PFSK-1 (cell line): ENCODE data around the gene TP53I13.

ENCODE experiments used
- FOXP2 ChIP-seq: optimal IDR thresholded peaks from 2 replicates; pipeline ENCODE3; 2011; ENCODE audit warnings: borderline replicate concordance, control low read depth, inconsistent platforms; ENCODE audit not compliant: insufficient read depth; ENCODE audit errors: extremely low read length, extremely low read depth
- POLR2AphosphoS5 ChIP-seq: IDR thresholded peaks from 2 replicates; pipeline ENCODE4 v1.6.1; 2012; ENCODE audit warnings: low read depth, mild to moderate bottlenecking, control low read depth, low read length, moderate library complexity
- REST ChIP-seq, 2 experiments: IDR thresholded peaks; 2 replicates each; pipeline versions ENCODE4 v1.6.1 to v1.8.0; 2011 to 2012; ENCODE audit warnings: low read depth in 2 of 2, low read length in 2 of 2, control low read depth in 1 of 2, inconsistent platforms in 1 of 2, mild to moderate bottlenecking in 1 of 2, moderate library complexity in 1 of 2; ENCODE audit not compliant: insufficient read depth in 1 of 2
- SIN3A ChIP-seq: IDR thresholded peaks from 2 replicates; pipeline ENCODE4 v1.6.1; 2012; ENCODE audit warnings: mild to moderate bottlenecking, low read length, moderate library complexity, borderline replicate concordance; ENCODE audit not compliant: insufficient read depth
- TAF1 ChIP-seq: IDR thresholded peaks from 2 replicates; pipeline ENCODE4 v1.6.1; 2012; ENCODE audit warnings: low read length, control low read depth, borderline replicate concordance; ENCODE audit not compliant: insufficient read depth

TP53I13 gene

DNA sequence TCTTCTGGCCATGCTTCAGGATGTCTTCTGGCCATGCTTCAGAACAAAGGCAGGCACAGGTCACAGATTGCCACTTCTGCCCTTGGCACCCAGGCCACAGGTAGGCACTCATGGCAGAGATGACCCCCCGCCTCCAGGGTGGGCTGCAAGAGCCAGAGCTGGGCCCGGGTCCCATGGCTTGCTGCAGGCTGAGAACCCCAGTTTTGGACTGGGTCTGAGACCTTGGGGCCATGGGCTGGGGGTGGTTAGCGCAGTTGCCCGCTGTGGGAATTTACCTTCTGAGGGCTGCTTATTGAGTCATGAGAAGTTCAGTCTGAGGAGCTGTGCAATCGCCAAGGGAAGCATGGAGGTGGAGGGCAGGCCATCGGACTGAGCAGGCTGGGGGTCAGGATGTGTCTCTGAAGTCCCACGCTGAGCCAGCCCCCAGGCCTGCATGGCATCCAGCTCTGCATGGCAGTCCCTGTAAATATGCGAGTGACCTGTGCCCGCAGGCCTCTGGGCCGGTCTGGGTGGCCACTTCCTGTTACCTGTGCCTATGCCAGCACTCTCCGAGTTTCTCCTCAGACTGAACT lies 26.1 kb downstream of the TP53I13 start:
- no peak for TF ChIP-seq REST (IDR thresholded peaks at IDR 0.05; ENCODE audit: insufficient read depth in 1 of 2, low read depth in 2 of 2, low read length in 2 of 2)
- no peak for TF ChIP-seq POLR2AphosphoS5
- no peak for TF ChIP-seq SIN3A
- TF ChIP-seq FOXP2: no peak
- TF ChIP-seq TAF1: no peak

DNA sequence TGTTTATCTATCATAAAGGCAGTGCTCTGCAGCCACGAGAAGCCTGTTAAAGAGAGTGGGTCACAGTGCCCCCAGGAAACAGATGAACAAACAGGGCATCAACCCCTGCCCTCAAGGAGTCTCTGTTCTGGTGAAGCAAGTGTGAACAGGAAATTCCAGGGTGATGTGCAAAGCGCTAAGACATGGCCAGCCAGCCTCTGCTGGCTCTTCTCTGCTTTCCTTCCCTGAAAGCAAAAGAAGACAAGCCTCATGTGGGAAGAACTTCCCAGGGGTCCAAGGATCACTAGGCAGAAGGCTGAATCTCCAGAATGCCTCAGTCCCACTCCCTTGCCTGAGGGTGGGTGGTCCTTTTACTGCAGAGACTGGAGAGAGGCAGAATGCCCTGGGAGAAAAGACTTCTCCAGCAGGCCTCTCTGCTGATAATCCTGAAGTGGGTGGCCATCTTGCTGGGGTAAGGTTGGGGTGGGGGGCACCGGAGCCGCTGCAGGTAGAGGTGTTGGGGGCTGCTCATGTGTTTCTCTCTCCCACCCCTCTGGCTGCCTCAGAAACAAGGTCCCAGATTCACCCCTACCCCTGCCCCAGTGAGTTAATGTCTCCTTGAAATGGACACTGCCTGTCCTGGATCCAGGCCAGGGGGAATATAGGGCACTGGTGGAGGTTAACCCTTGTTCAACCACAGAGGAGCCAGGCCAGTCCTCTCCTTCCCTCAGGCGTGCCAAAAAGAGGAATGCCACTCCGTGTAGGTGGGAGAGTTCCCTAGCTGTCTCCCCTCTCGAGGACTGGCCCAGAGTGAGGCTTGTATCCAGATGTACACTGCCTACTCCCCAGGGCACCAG lies 26.8 kb downstream of the TP53I13 start:
- no peak for TF ChIP-seq FOXP2
- TF ChIP-seq TAF1: no peak

GRCh38 chr17:29595943-29596774 lies 27.7 kb downstream of the TP53I13 start:
- no peak for TF ChIP-seq REST (IDR thresholded peaks at IDR 0.05; ENCODE audit: insufficient read depth in 1 of 2, low read depth in 2 of 2, low read length in 2 of 2)
- no peak for TF ChIP-seq POLR2AphosphoS5
- TF ChIP-seq SIN3A: no peak
- TF ChIP-seq FOXP2: no peak
- TF ChIP-seq TAF1: no peak

- no peak for TF ChIP-seq TAF1
- no peak for TF ChIP-seq POLR2AphosphoS5
- no peak for TF ChIP-seq SIN3A
- no peak for TF ChIP-seq FOXP2
- TF ChIP-seq REST (IDR thresholded peaks at IDR 0.05; ENCODE audit: insufficient read depth in 1 of 2, low read depth in 2 of 2, low read length in 2 of 2): no peak
Measured at GRCh38 chr17:29596811-29597210, 28.3 kb downstream of the TP53I13 start.

DNA sequence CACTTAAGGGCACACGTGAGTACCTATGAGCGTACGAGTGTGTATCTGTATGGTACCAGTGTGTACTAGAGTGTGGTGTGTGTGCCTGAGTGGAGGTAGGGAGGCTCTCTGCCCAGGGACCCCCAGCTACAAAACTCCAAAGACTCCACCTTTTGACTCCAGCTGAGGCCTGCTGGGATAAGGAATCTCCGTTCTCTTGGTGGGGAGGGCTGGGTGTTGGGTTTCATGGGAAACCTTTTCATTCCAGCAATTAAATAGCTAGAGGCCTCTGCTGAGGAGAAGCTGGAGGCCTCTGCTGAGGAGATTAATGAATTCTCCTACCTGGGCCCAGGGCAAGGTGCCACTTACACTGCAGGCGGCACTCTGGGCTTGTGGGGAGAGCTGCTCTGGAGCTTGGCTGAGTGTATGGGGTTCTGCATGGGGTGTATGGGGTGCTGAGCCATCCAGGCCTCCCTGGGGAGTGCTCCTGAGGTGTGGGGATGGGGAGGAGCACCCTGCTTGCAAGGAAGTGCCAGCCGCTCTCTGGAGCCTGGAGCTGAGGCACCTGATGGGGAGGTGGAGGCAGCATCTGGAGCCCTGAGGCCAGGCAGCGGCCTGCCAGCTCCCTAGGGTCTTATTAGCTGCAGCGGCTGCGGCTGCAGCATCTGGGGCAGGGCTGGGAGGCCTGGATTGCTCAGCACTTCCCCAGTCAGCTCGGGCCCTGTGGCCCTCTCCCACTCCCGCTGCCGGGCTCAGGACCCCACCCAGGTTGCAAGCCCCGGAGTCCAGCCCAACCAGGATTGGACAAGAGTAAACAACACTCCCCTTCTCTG lies 29.1 kb downstream of the TP53I13 start:
- TF ChIP-seq POLR2AphosphoS5: no peak
- TF ChIP-seq FOXP2: no peak
- TF ChIP-seq SIN3A: no peak
- no peak for TF ChIP-seq REST (IDR thresholded peaks at IDR 0.05; ENCODE audit: insufficient read depth in 1 of 2, low read depth in 2 of 2, low read length in 2 of 2)
- no peak for TF ChIP-seq TAF1
